ENCODE data around the gene IL1RAP.
"Not testable (repeated sequence)": the region's sequence is repeated elsewhere in the genome, so short reads cannot be mapped to it uniquely, and the experiment has no call there.

The IL1RAP gene

GRCh38 chr3:190512666-190513065, 1.2 kb upstream of the IL1RAP start:
- H3K27ac ChIP-seq (ENCODE audit: low read depth, low read length): no peak overlapping the region
- no peak overlapping the region for H3K4me3 ChIP-seq (ENCODE audit: low read length)
- H3K36me3 ChIP-seq (ENCODE audit: insufficient read depth, low read length): no peaks in the 10 kb centered on the region
- H3K27me3 ChIP-seq (ENCODE audit: insufficient read depth, low read length): peaks cover 65% of the 10 kb centered on the region
- no peaks in the 10 kb centered on the region for H3K9me3 ChIP-seq (ENCODE audit: insufficient read depth, low read depth, low read length)
- no peaks in the 10 kb centered on the region for H3K4me1 ChIP-seq (ENCODE audit: insufficient read depth, low read length)
- WGBS: 88% methylated on average over 3 of the region's 3 CpGs
- no peak overlapping the region for H3K9ac ChIP-seq (ENCODE audit: low read depth, low read length)

- no peaks in the 10 kb centered on the region for H3K9me3 ChIP-seq (ENCODE audit: insufficient read depth, low read depth, low read length)
- no peaks in the 10 kb centered on the region for H3K4me1 ChIP-seq (ENCODE audit: insufficient read depth, low read length)
- no peak overlapping the region for H3K27ac ChIP-seq (ENCODE audit: low read depth, low read length)
- 8% methylated on average over 29 of the region's 29 CpGs for WGBS
- peak overlapping the region; percentile 97 for H3K4me3 ChIP-seq (ENCODE audit: low read length)
- H3K36me3 ChIP-seq (ENCODE audit: insufficient read depth, low read length): no peaks in the 10 kb centered on the region
- H3K9ac ChIP-seq (ENCODE audit: low read depth, low read length): peak overlapping the region; percentile 43; the same call in 1 of the 2 replicates
- peaks cover 65% of the 10 kb centered on the region for H3K27me3 ChIP-seq (ENCODE audit: insufficient read depth, low read length)
Measured at GRCh38 chr3:190514413-190515153, 698 bp downstream of the IL1RAP start.

GRCh38 chr3:190516416-190516815, 2.5 kb downstream of the IL1RAP start:
- Histone ChIP-seq H3K27ac (ENCODE audit: low read depth, low read length) (no peak overlapping the region), H3K4me3 (ENCODE audit: low read length) (no peak overlapping the region), H3K9ac (ENCODE audit: low read depth, low read length) (no peak overlapping the region), H3K27me3 (ENCODE audit: insufficient read depth, low read length) (peaks cover 52% of the 10 kb centered on the region), H3K9me3 (ENCODE audit: insufficient read depth, low read depth, low read length) (no peaks in the 10 kb centered on the region), H3K36me3 (ENCODE audit: insufficient read depth, low read length) (no peaks in the 10 kb centered on the region), H3K4me1 (ENCODE audit: insufficient read depth, low read length) (no peaks in the 10 kb centered on the region)
- WGBS: no CpG with 5 or more reads among the region's 1 CpG

GRCh38 chr3:190517687-190518086, 3.8 kb downstream of the IL1RAP start:
- Histone ChIP-seq H3K27me3 (ENCODE audit: insufficient read depth, low read length) (peaks cover 39% of the 10 kb centered on the region), H3K9ac (ENCODE audit: low read depth, low read length) (no peak overlapping the region), H3K4me1 (ENCODE audit: insufficient read depth, low read length) (no peaks in the 10 kb centered on the region), H3K27ac (ENCODE audit: low read depth, low read length) (no peak overlapping the region), H3K9me3 (ENCODE audit: insufficient read depth, low read depth, low read length) (no peaks in the 10 kb centered on the region), H3K36me3 (ENCODE audit: insufficient read depth, low read length) (no peaks in the 10 kb centered on the region), H3K4me3 (ENCODE audit: low read length) (no peak overlapping the region)
- 97% methylated on average over 3 of the region's 3 CpGs for WGBS

- H3K4me3 ChIP-seq (ENCODE audit: low read length); H3K36me3 ChIP-seq (ENCODE audit: insufficient read depth, low read length); H3K9ac ChIP-seq (ENCODE audit: low read depth, low read length); H3K9me3 ChIP-seq (ENCODE audit: insufficient read depth, low read depth, low read length); H3K4me1 ChIP-seq (ENCODE audit: insufficient read depth, low read length); H3K27ac ChIP-seq (ENCODE audit: low read depth, low read length): not testable (repeated sequence)
- H3K27me3 ChIP-seq (ENCODE audit: insufficient read depth, low read length): peaks cover 30% of the 10 kb centered on the region
- 96% methylated on average over 4 of the region's 4 CpGs for WGBS
Measured at GRCh38 chr3:190518531-190518930, 4.6 kb downstream of the IL1RAP start.

- WGBS: 97% methylated on average over 1 of the region's 1 CpG
- Histone ChIP-seq H3K9me3 (ENCODE audit: insufficient read depth, low read depth, low read length) (no peaks in the 10 kb centered on the region), H3K4me1 (ENCODE audit: insufficient read depth, low read length) (no peaks in the 10 kb centered on the region), H3K27ac (ENCODE audit: low read depth, low read length) (no peak overlapping the region), H3K36me3 (ENCODE audit: insufficient read depth, low read length) (no peaks in the 10 kb centered on the region), H3K27me3 (ENCODE audit: insufficient read depth, low read length) (peaks cover 20% of the 10 kb centered on the region), H3K4me3 (ENCODE audit: low read length) (no peak overlapping the region), H3K9ac (ENCODE audit: low read depth, low read length) (no peak overlapping the region)
Measured at GRCh38 chr3:190519886-190520285, 6.0 kb downstream of the IL1RAP start.

- no peak overlapping the region for H3K4me3 ChIP-seq (ENCODE audit: low read length)
- H3K36me3 ChIP-seq (ENCODE audit: insufficient read depth, low read length): no peaks in the 10 kb centered on the region
Measured at GRCh38 chr3:190521998-190522397, 8.1 kb downstream of the IL1RAP start.

GRCh38 chr3:190522621-190523222, 8.8 kb downstream of the IL1RAP start:
- Histone ChIP-seq H3K9me3 (ENCODE audit: insufficient read depth, low read depth, low read length) (no peaks in the 10 kb centered on the region), H3K9ac (ENCODE audit: low read depth, low read length) (no peak overlapping the region), H3K4me3 (ENCODE audit: low read length) (no peak overlapping the region), H3K27me3 (ENCODE audit: insufficient read depth, low read length) (no peaks in the 10 kb centered on the region), H3K36me3 (ENCODE audit: insufficient read depth, low read length) (no peaks in the 10 kb centered on the region), H3K4me1 (ENCODE audit: insufficient read depth, low read length) (peaks cover 5% of the 10 kb centered on the region; the same call in 1 of the 2 replicates), H3K27ac (ENCODE audit: low read depth, low read length) (no peak overlapping the region)

More at GRCh38 chr3:190521998-190522397, 8.1 kb downstream of the IL1RAP start:
- Histone ChIP-seq H3K4me1 (ENCODE audit: insufficient read depth, low read length) (no peaks in the 10 kb centered on the region), H3K27ac (ENCODE audit: low read depth, low read length) (no peak overlapping the region), H3K9ac (ENCODE audit: low read depth, low read length) (no peak overlapping the region), H3K27me3 (ENCODE audit: insufficient read depth, low read length) (peaks cover 3% of the 10 kb centered on the region; the same call in 1 of the 2 replicates), H3K9me3 (ENCODE audit: insufficient read depth, low read depth, low read length) (no peaks in the 10 kb centered on the region)
- WGBS: 93% methylated on average over 2 of the region's 3 CpGs

- Histone ChIP-seq H3K36me3 (ENCODE audit: insufficient read depth, low read length) (no peaks in the 10 kb centered on the region), H3K27ac (ENCODE audit: low read depth, low read length) (no peak overlapping the region), H3K9ac (ENCODE audit: low read depth, low read length) (no peak overlapping the region), H3K4me3 (ENCODE audit: low read length) (no peak overlapping the region), H3K9me3 (ENCODE audit: insufficient read depth, low read depth, low read length) (no peaks in the 10 kb centered on the region), H3K4me1 (ENCODE audit: insufficient read depth, low read length) (peaks cover 5% of the 10 kb centered on the region; the same call in 1 of the 2 replicates), H3K27me3 (ENCODE audit: insufficient read depth, low read length) (no peaks in the 10 kb centered on the region)
- 94% methylated on average over 1 of the region's 1 CpG for WGBS
Measured at GRCh38 chr3:190524942-190525341, 11.1 kb downstream of the IL1RAP start.

- Histone ChIP-seq H3K36me3 (ENCODE audit: insufficient read depth, low read length) (no peaks in the 10 kb centered on the region), H3K27me3 (ENCODE audit: insufficient read depth, low read length) (no peaks in the 10 kb centered on the region), H3K9me3 (ENCODE audit: insufficient read depth, low read depth, low read length) (no peaks in the 10 kb centered on the region), H3K4me3 (ENCODE audit: low read length) (no peak overlapping the region), H3K27ac (ENCODE audit: low read depth, low read length) (no peak overlapping the region), H3K9ac (ENCODE audit: low read depth, low read length) (no peak overlapping the region), H3K4me1 (ENCODE audit: insufficient read depth, low read length) (peaks cover 5% of the 10 kb centered on the region; the same call in 1 of the 2 replicates)
- 92% methylated on average over 1 of the region's 2 CpGs for WGBS
Measured at GRCh38 chr3:190525634-190526033, 11.7 kb downstream of the IL1RAP start.

- H3K4me3 ChIP-seq (ENCODE audit: low read length): no peak overlapping the region
- H3K36me3 ChIP-seq (ENCODE audit: insufficient read depth, low read length): no peaks in the 10 kb centered on the region
- no peak overlapping the region for H3K9ac ChIP-seq (ENCODE audit: low read depth, low read length)
- H3K9me3 ChIP-seq (ENCODE audit: insufficient read depth, low read depth, low read length): no peaks in the 10 kb centered on the region
- H3K27ac ChIP-seq (ENCODE audit: low read depth, low read length): no peak overlapping the region
- H3K27me3 ChIP-seq (ENCODE audit: insufficient read depth, low read length): no peaks in the 10 kb centered on the region
- WGBS: 84% methylated on average over 5 of the region's 5 CpGs
- peaks cover 5% of the 10 kb centered on the region; the same call in 1 of the 2 replicates for H3K4me1 ChIP-seq (ENCODE audit: insufficient read depth, low read length)
Measured at GRCh38 chr3:190526787-190527762, 13.2 kb downstream of the IL1RAP start.
